ENCODE data around the gene PGGT1B. TPM values are rescaled to one million over a fixed set of nuclear protein-coding genes. Genes with fewer than 3 reads are reported as not detected.
A peak's percentile ranks its signal among the peaks of the same experiment; 100 is the strongest.

The PGGT1B gene
- total RNA-seq, 3 donors from 2014 or later (not counting 1 experiment from before 2014, with no cell fraction given), result 39.5 to 60.1 (median 46.1) TPM

DNA sequence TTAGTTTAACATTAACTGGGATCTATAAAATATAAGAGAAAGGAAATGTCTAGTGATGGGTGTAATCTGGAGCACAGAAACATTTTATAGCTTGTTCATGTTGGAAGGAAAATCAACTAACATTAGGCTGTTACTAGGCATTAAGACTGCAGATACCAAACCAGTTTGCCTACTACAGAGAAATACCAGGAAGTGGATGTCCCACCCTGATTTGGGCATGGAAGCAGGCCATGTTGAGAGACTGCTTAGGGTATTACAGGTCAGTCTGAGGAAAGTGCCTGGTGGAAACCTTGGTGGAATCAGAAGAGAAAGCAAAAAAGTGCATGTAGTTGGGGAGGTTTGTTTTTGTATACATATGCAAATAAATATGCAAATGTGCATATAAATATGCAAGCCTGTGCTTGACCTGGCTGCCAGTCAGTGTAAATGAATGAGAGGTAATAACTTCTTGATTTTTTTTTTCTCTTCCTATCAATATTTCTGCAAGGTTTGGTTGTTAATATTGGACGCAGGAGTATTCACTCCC lies 43.4 kb upstream of the PGGT1B start:
- H3K36me3 ChIP-seq (ENCODE audit: control insufficient read depth, insufficient read depth, low read length), result no peaks in the 10 kb centered on the region
- no peaks in the 10 kb centered on the region for H3K9me3 Mint-ChIP-seq
- 82% methylated on average over 1 of the region's 1 CpG for WGBS (ENCODE audit: insufficient coverage)
- H3K4me1 Mint-ChIP-seq, result no peaks in the 10 kb centered on the region
- no peak for ATAC-seq
- no peaks in the 10 kb centered on the region for H3K36me3 Mint-ChIP-seq
- intact Hi-C loops (cut with micrococcal nuclease), result loop anchor here (5.0 kb wide), 2 partner anchors 526 to 761 kb away; no protein-coding TSS in a partner anchor
- no peaks in the 10 kb centered on the region for H3K4me1 ChIP-seq (ENCODE audit: control insufficient read depth, insufficient read depth, low read length)
- H3K9me3 ChIP-seq (ENCODE audit: control insufficient read depth, insufficient read depth, low read length), result no peaks in the 10 kb centered on the region
- no peak for DNase-seq
- no peak overlapping the region for H3K4me3 Mint-ChIP-seq
- H3K27me3 Mint-ChIP-seq (ENCODE audit: low read depth in 2 of 2), result peaks cover 37 to 68% of the 10 kb centered on the region in 2 donors
- H3K27ac Mint-ChIP-seq, result no peak overlapping the region
- TF ChIP-seq, protein P1, sequence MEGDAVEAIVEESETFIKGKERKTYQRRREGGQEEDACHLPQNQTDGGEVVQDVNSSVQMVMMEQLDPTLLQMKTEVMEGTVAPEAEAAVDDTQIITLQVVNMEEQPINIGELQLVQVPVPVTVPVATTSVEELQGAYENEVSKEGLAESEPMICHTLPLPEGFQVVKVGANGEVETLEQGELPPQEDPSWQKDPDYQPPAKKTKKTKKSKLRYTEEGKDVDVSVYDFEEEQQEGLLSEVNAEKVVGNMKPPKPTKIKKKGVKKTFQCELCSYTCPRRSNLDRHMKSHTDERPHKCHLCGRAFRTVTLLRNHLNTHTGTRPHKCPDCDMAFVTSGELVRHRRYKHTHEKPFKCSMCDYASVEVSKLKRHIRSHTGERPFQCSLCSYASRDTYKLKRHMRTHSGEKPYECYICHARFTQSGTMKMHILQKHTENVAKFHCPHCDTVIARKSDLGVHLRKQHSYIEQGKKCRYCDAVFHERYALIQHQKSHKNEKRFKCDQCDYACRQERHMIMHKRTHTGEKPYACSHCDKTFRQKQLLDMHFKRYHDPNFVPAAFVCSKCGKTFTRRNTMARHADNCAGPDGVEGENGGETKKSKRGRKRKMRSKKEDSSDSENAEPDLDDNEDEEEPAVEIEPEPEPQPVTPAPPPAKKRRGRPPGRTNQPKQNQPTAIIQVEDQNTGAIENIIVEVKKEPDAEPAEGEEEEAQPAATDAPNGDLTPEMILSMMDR (IDR thresholded peaks at IDR 0.05), result no peak
- peaks cover 13% of the 10 kb centered on the region for H3K27me3 ChIP-seq (ENCODE audit: control insufficient read depth, insufficient read depth, low read length)
- H3K27ac ChIP-seq (ENCODE audit: low read length), result no peak overlapping the region
- H3K4me3 ChIP-seq (ENCODE audit: low read length), result no peak overlapping the region

DNA sequence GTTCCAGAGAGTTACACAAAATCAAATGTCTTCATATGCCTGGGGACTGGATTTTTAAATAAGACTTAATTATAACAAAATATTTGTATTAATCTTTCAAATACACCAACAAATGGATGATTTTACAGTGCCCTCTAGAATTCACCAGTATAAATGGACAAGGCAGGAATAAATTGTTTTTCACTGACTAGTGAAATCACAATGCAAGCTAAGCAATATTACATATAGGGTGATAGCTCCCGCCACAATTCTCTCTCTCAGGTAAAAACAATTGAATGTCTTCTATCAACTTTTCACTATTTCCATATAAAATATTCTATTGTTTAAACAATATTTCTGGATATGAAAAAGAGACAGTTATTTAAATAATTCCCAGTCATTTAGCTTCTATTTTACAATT lies 41.8 kb upstream of the PGGT1B start:
- TF ChIP-seq, protein P1 (IDR thresholded peaks at IDR 0.05), result no peak
- Histone ChIP-seq H3K27me3 (ENCODE audit: control insufficient read depth, insufficient read depth, low read length) (peaks cover 11% of the 10 kb centered on the region), H3K36me3 (ENCODE audit: control insufficient read depth, insufficient read depth, low read length) (no peaks in the 10 kb centered on the region), H3K9me3 (ENCODE audit: control insufficient read depth, insufficient read depth, low read length) (no peaks in the 10 kb centered on the region), H3K4me3 (ENCODE audit: low read length) (no peak overlapping the region), H3K27ac (ENCODE audit: low read length) (no peak overlapping the region), H3K4me1 (ENCODE audit: control insufficient read depth, insufficient read depth, low read length) (no peaks in the 10 kb centered on the region)
- ATAC-seq, result no peak
- WGBS (ENCODE audit: insufficient coverage), result no CpG with 5 or more reads among the region's 1 CpG
- no peaks in the 10 kb centered on the region for H3K36me3 Mint-ChIP-seq
- no peaks in the 10 kb centered on the region for H3K9me3 Mint-ChIP-seq
- intact Hi-C loops (cut with micrococcal nuclease), result no loop called here
- no peaks in the 10 kb centered on the region for H3K4me1 Mint-ChIP-seq
- no peak for DNase-seq
- peaks cover 28 to 60% of the 10 kb centered on the region in 2 donors for H3K27me3 Mint-ChIP-seq (ENCODE audit: low read depth in 2 of 2)
- H3K4me3 Mint-ChIP-seq, result no peak overlapping the region
- H3K27ac Mint-ChIP-seq, result no peak overlapping the region

DNA sequence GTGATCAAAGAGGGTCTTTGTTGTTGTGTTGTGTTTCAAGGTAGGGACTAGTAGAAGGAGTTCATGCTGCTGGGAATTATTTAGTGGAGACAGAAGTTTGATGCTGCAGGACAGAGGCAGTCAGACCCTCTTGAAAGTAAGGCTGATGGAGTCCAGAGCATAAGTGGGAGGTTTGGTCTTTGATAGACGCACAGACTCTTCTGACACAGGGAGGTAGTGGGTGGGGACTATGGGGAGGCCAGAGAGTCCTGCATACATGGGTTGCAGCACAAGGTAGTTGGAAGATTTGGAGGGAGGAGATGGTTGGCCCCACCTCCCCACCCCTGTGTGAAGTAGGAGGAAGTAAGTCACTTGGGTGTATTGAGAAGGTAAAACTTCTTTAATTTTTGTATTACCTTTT lies 36.1 kb upstream of the PGGT1B start:
- intact Hi-C loops (cut with micrococcal nuclease), result no loop called here
- Mint-ChIP-seq H3K27ac (no peak overlapping the region), H3K4me1 (peaks cover 12 to 22% of the 10 kb centered on the region in 2 donors), H3K36me3 (no peaks in the 10 kb centered on the region), H3K9me3 (no peaks in the 10 kb centered on the region), H3K27me3 (ENCODE audit: low read depth in 2 of 2) (peaks cover 23 to 39% of the 10 kb centered on the region in 2 donors), H3K4me3 (no peak overlapping the region)
- Histone ChIP-seq H3K36me3 (ENCODE audit: control insufficient read depth, insufficient read depth, low read length) (no peaks in the 10 kb centered on the region), H3K27ac (ENCODE audit: low read length) (no peak overlapping the region), H3K4me3 (ENCODE audit: low read length) (no peak overlapping the region), H3K9me3 (ENCODE audit: control insufficient read depth, insufficient read depth, low read length) (no peaks in the 10 kb centered on the region), H3K27me3 (ENCODE audit: control insufficient read depth, insufficient read depth, low read length) (peaks cover 5% of the 10 kb centered on the region), H3K4me1 (ENCODE audit: control insufficient read depth, insufficient read depth, low read length) (peaks cover 6% of the 10 kb centered on the region)
- TF ChIP-seq, protein P1 (IDR thresholded peaks at IDR 0.05), result no peak
- no peak for DNase-seq
- no peak for ATAC-seq
- WGBS (ENCODE audit: insufficient coverage), result 85% methylated on average over 1 of the region's 1 CpG

DNA sequence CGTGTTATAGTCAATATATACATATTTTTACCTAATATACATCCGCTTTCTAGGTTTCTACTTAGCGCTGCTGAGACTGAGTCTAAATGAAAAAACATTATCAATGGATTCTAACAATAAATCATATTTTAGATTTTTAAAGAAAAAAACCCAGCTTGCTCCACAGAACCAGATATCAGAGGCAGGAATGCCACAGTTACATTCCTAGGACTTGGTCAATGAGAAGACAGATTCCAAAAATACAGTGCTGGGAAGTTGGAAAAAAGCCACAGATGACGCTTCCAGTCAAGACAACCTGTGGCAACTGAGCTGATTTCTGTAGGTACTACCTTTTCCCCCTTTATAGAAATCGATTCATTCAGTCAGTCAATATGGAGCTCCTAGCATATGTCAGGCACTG lies 34.4 kb upstream of the PGGT1B start:
- Histone ChIP-seq H3K4me1 (ENCODE audit: control insufficient read depth, insufficient read depth, low read length) (peaks cover 6% of the 10 kb centered on the region), H3K9me3 (ENCODE audit: control insufficient read depth, insufficient read depth, low read length) (no peaks in the 10 kb centered on the region), H3K36me3 (ENCODE audit: control insufficient read depth, insufficient read depth, low read length) (no peaks in the 10 kb centered on the region), H3K27ac (ENCODE audit: low read length) (no peak overlapping the region), H3K27me3 (ENCODE audit: control insufficient read depth, insufficient read depth, low read length) (peaks cover 3% of the 10 kb centered on the region), H3K4me3 (ENCODE audit: low read length) (no peak overlapping the region)
- DNase-seq (no peak), ATAC-seq (no peak)
- peaks cover 11 to 23% of the 10 kb centered on the region in 2 donors for H3K27me3 Mint-ChIP-seq (ENCODE audit: low read depth in 2 of 2)
- peaks cover 12 to 22% of the 10 kb centered on the region in 2 donors for H3K4me1 Mint-ChIP-seq
- peaks cover 4% of the 10 kb centered on the region for H3K36me3 Mint-ChIP-seq
- peaks cover 1 to 3% of the 10 kb centered on the region in 2 donors for H3K9me3 Mint-ChIP-seq
- H3K4me3 Mint-ChIP-seq, result peak overlapping the region; percentile 66
- 68% methylated on average over 3 of the region's 5 CpGs for WGBS (ENCODE audit: insufficient coverage)
- intact Hi-C loops (cut with micrococcal nuclease), result no loop called here
- H3K27ac Mint-ChIP-seq, result no peak overlapping the region
- TF ChIP-seq, protein P1 (IDR thresholded peaks at IDR 0.05), result no peak

Data from natural killer cell (primary cell).